ENCODE results near the gene TIMP3.
"Not testable (repeated sequence)": the region's sequence is repeated elsewhere in the genome, so short reads cannot be mapped to it uniquely, and the experiment has no call there.

TIMP3 gene

DNA sequence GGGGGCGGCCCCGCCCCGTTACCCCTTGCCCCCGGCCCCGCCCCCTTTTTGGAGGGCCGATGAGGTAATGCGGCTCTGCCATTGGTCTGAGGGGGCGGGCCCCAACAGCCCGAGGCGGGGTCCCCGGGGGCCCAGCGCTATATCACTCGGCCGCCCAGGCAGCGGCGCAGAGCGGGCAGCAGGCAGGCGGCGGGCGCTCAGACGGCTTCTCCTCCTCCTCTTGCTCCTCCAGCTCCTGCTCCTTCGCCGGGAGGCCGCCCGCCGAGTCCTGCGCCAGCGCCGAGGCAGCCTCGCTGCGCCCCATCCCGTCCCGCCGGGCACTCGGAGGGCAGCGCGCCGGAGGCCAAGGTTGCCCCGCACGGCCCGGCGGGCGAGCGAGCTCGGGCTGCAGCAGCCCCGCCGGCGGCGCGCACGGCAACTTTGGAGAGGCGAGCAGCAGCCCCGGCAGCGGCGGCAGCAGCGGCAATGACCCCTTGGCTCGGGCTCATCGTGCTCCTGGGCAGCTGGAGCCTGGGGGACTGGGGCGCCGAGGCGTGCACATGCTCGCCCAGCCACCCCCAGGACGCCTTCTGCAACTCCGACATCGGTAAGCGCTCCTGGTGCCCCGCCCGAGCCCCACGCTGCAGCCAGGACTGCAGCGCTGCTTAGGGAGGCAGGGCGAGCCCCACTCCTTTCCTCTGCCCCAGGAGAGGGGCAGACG is at the start of gene TIMP3:
TIMP3 (plus strand) TSS at position 169 of the 700 bp plus-strand sequence; CDS start at position 466, 297 bp downstream.
- no peak for DNase-seq

DNA sequence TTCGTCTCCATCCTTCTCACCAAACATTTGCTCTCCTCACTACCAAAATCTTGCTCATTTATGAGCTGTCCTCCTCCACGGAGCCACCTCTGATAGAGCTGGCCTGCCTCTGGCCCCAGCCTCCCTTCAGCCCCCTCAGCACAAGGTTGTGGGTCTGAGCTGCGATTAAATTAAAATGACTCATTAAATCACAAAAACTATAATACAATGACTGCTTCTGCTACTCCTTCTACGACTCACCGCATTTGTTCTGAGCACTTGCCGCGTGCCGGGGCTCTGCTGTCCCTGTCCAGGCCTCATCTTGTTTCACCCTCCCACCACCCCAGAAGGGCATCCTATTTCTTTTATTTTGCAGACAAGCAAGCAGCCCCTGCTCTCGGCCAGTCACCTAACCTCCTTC is 49.2 kb upstream of the TIMP3 start:
- DNase-seq = no peak

DNA sequence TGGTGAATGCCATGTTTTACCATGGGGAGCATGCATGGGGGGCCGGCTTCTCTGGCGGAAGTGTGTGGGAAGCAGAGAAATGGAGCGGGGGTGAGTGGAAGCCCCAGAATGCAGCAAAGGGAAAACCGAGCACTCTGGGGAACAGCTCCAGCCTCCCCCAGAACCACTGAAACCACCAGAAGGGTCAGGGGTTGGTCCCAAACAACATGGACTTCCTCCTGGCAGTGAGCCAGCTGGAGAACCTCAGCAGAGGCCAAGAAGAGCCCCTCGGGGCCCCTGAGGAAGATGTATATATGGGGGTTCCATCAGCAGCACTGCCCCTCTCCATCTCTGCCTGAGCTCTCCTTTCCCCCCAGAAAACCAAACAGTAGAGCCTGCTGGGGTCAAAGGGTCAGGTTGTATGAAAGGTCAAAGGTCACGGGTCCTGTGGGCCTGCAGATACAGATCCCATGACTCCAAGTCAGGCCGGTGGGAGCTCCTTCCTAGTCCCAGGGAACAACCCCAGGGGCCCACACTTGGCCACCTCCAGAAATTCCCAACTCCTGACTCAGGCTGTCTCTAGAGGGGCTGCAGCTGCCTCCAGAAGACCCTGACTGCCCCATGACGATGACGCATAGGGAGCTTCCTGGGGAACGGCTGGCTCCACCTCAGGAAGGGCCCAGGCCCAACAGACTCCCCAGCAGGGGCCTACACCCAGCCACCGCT is 48.5 kb upstream of the TIMP3 start:
- DNase-seq = no peak

GRCh38 chr22:32753591-32753990 is 47.9 kb upstream of the TIMP3 start:
- DNase-seq = no peak

DNA sequence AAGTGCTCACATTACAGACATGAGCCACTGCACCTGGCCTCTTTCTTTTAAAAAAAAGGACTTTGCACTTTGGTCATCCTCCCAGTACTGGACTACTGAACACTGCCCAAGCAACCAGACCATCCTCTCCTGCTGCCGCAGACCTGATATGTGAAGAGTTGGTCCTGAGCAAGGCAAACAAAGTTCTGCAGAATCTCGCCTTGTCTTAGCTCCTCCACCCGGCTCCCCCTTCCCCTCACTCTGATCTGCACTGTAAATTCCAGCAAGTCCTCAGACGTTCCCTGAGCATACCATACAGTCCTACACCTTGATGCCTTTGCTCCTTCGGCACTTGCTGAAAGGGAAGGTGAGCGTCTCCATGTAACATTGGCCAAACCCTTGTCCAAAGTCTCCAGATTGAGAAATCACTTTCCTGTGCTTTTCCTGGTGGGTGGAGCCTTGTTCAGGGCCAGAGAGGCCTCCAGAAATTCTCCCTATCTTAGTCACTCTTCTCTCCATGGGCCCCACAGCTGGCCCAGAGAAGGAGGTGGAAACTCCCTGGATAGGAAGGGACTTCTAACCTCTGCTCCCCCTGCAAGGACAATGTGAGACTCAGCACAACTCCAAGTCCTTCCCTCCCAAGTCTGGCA is 47.0 kb upstream of the TIMP3 start:
- no peak for DNase-seq

GRCh38 chr22:32757086-32757762 is 44.3 kb upstream of the TIMP3 start:
- DNase-seq = not testable (repeated sequence)

- DNase-seq = no peak
Observed at GRCh38 chr22:32758866-32759385, 42.6 kb upstream of the TIMP3 start.

- DNase-seq = no peak
Observed at GRCh38 chr22:32760396-32760795, 41.1 kb upstream of the TIMP3 start.

DNA sequence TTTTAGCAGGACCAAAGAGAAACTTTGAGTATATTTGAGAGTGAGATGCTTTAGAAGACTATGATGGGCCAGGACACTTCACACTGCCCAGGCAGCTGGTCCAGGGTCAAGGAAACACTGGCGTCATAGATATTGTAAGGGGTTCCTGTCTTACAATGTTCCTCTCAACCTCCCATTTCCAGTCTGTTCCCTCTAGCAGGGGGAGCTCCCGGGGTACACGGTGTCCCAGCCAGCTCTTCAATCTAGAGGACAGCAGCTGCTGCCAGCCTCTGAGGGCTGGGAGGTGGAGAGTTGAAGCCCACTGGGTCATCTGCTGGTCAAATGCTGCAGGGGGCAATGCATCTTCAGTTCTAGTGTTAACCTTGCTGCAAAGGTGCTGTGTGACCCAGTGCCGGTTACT is 40.7 kb upstream of the TIMP3 start:
- DNase-seq = no peak

DNA sequence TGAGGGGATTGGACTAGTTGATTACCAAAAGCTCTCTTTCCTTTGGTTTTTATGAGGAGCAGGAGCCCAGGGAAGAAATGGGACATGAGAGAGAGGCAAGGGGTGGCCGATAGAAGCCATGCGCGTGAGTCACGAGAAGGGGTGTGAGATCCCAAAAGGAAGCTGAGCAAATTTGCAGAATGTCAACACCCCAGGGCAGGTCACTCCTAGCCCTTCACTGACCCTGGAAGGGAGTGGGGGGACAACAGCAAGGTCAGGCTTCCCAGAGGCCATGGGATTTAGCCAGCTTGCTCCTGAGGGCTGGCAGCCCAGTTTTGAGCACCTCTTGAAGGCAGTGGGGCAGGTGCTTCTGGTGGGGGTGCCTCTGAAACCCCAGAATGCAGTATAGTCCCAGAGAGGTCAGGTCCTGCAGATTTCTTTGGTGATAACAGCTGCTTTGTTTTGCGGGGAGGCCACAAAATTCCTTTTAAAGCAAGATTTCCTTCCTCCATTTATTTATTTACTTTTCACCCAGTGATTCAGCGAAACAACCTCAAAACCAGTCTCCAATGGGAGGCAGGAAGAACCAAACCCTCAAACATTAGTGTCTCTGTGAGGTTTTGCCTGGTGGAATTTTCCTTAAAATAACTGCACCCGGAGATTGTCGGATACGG is 40.1 kb upstream of the TIMP3 start:
- DNase-seq = no peak

GRCh38 chr22:32764330-32765131 is 37.0 kb upstream of the TIMP3 start:
- no peak for DNase-seq

DNA sequence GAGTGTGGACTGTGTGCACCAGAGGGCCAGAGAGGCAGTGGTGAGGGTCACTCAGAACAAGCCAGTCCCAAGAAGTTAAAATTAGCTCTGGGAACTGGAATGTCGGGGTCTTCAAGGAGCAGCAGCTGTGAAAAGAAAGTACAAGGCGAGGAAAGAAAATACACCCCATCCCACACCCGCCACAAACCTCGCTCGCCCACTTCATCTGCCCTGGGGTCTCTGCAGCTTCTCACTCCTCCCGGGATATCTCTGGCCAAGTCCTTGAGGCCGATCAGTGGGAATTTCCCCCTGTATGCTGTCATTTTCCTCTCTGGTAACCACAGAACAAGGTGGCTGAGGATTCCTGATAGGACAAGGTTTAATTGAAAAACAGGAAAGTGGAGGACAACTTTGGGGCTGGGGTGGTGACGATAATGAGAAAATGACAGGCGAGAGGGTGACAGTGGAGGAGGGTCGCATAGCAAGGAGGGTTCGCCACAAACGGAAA is 36.3 kb upstream of the TIMP3 start:
- DNase-seq = no peak

GRCh38 chr22:32771756-32772155 is 29.7 kb upstream of the TIMP3 start:
- no peak for DNase-seq

DNA sequence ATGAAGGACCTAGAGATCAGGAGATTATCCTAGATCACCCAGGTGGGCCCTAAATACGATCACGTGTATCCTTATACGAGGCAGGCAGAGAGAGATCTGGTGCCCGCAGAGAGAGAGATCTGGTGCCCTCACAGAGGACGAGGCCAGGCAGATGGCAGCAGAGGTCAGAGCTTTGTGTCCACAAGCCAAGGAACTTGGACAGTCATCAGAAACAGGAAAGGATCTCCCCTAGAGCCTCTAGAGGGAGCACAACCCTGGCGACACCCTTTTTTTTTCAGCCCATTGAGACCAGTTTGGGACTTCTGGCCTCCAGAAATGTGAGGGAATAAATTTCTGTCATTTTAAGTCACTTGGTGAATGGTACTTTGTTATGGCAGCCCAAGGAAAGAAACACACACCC is 25.5 kb upstream of the TIMP3 start:
- DNase-seq = no peak

DNA sequence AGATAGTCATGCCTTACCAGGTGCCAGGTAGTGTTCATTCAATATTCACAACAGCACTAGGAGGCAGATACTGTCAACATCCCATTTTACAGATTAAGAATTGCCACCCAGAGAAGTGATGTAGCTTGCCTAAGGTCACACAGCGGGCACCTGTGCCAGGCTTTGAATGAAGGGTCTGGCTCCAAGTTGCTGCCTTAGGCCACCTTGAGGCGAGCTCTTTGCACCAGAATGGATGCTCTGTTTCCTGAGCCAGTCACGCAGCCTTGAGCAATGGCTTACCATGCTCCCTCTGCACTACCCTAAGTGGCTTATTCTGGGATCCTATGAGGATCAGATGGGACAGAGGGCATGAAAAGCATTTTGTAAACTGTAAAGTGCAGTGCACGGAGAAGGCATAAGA is 25.1 kb upstream of the TIMP3 start:
- DNase-seq = no peak

GRCh38 chr22:32776802-32777201 is 24.7 kb upstream of the TIMP3 start:
- no peak for DNase-seq

GRCh38 chr22:32777987-32778386 is 23.5 kb upstream of the TIMP3 start:
- DNase-seq = no peak

- DNase-seq = no peak
Observed at GRCh38 chr22:32780726-32781310, 20.7 kb upstream of the TIMP3 start.

DNA sequence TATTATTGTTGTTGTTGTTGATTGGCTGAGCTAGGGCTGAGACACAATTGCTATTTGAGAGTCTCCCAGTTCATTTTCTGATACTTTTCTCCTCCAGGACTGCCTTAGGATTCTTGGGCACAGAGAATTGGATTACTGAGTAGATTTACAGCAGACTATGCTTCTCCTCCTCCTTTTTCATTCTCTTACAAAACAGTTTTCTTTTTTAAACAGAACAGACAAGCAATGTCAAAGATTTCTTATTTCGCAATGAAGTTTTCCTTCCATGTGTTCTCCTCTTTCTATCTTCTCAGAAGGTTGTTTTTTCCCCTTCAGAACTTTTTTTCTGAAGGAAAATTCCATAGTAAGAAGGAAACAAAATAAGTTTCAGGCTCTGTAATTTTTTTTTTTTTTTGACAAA is 19.8 kb upstream of the TIMP3 start:
- no peak for DNase-seq

GRCh38 chr22:32785321-32786026 is 16.0 kb upstream of the TIMP3 start:
- no peak for DNase-seq

DNA sequence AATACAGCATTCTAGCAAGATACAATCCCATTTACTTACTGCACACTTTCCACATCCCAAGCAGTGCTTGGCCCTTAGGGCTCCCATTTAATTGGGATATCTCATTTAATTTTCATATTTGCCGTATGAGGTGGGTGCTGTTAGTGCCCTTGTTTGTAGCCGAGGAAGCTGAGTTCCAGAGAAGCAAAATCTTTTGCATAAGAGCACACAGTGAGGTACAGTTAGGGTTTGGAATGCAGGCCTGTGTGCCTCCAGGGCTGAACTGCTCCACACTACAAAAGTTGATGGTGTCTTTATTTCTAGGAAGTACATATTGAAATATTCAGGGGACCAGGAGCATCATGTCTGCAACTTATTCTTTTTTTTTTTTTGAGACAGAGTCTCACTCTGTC is 15.5 kb upstream of the TIMP3 start:
- no peak for DNase-seq
